Measurements from ENCODE around the gene MAP4K3. TPM values are rescaled to one million over a fixed set of nuclear protein-coding genes. Genes with fewer than 3 reads are reported as not detected.

Gene MAP4K3
- total RNA-seq, 4 donors from 2014 or later = 39.6 to 72.5 (median 53.8) TPM

GRCh38 chr2:39475006-39475405 lies 37.9 kb upstream of the MAP4K3 start:
- Histone ChIP-seq H3K36me3 (peaks cover 0 to 28% (median 9%) of the 10 kb centered on the region in 4 donors), H3K9me3 (no peaks in the 10 kb centered on the region), H3K27me3 (no peaks in the 10 kb centered on the region), H3K4me1 (peaks cover 4 to 7% (median 6%) of the 10 kb centered on the region in 4 donors), H3K4me3 (no peak overlapping the region), H3K27ac (replicated peaks in 1 of 4) (no peak overlapping the region)
- TF ChIP-seq CTCF (IDR thresholded peaks at IDR 0.05) (no peak), POLR2A (IDR thresholded peaks at IDR 0.05; ENCODE audit: low read depth) (no peak), EP300 (IDR thresholded peaks at IDR 0.05) (no peak), POLR2AphosphoS5 (IDR thresholded peaks at IDR 0.05) (no peak)
- intact Hi-C loops (cut with DNase I) = no loop called here
- DNase-seq (ENCODE audit: extremely low spot score) = no peak
- 92% methylated on average over 4 of the region's 4 CpGs for WGBS

- Histone ChIP-seq H3K36me3 (peaks cover 0 to 9% (median 0%) of the 10 kb centered on the region in 4 donors), H3K4me1 (peaks cover 32 to 35% (median 34%) of the 10 kb centered on the region in 4 donors), H3K27me3 (no peaks in the 10 kb centered on the region), H3K9me3 (no peaks in the 10 kb centered on the region), H3K27ac (replicated peaks in 1 of 4) (peak overlapping the region in 1 of 4 donors; percentile 8), H3K4me3 (no peak overlapping the region)
- TF ChIP-seq EP300 (IDR thresholded peaks at IDR 0.05) = no peak
- TF ChIP-seq POLR2AphosphoS5 (IDR thresholded peaks at IDR 0.05) = no peak
- no peak for TF ChIP-seq CTCF (IDR thresholded peaks at IDR 0.05)
- TF ChIP-seq POLR2A (IDR thresholded peaks at IDR 0.05; ENCODE audit: low read depth) = no peak
- intact Hi-C loops (cut with DNase I) = no loop called here
- 86% methylated on average over 3 of the region's 3 CpGs for WGBS
- DNase-seq (ENCODE audit: extremely low spot score) = no peak
These were observed 33.5 kb upstream of the MAP4K3 start for GRCh38 chr2:39470580-39470979.

GRCh38 chr2:39469807-39470206 lies 32.7 kb upstream of the MAP4K3 start:
- DNase-seq (ENCODE audit: extremely low spot score) = no peak
- TF ChIP-seq CTCF (IDR thresholded peaks at IDR 0.05) (no peak), POLR2AphosphoS5 (IDR thresholded peaks at IDR 0.05) (no peak), EP300 (IDR thresholded peaks at IDR 0.05) (no peak), POLR2A (IDR thresholded peaks at IDR 0.05; ENCODE audit: low read depth) (no peak)
- Histone ChIP-seq H3K27me3 (no peaks in the 10 kb centered on the region), H3K36me3 (peaks cover 0 to 6% (median 0%) of the 10 kb centered on the region in 4 donors), H3K4me1 (peaks cover 32 to 35% (median 34%) of the 10 kb centered on the region in 4 donors), H3K27ac (replicated peaks in 1 of 4) (peak overlapping the region; percentile 63 to 77 (median 70)), H3K9me3 (no peaks in the 10 kb centered on the region), H3K4me3 (no peak overlapping the region)
- 13% methylated on average over 3 of the region's 3 CpGs for WGBS
- intact Hi-C loops (cut with DNase I) = no loop called here

GRCh38 chr2:39468579-39469451 lies 31.7 kb upstream of the MAP4K3 start:
- Histone ChIP-seq H3K9me3 (no peaks in the 10 kb centered on the region), H3K36me3 (peaks cover 0 to 3% (median 0%) of the 10 kb centered on the region in 4 donors), H3K27ac (replicated peaks in 1 of 4) (peak overlapping the region; percentile 63 to 77 (median 70)), H3K4me1 (peaks cover 32 to 35% (median 34%) of the 10 kb centered on the region in 4 donors), H3K4me3 (no peak overlapping the region), H3K27me3 (no peaks in the 10 kb centered on the region)
- TF ChIP-seq POLR2A (IDR thresholded peaks at IDR 0.05; ENCODE audit: low read depth) = no peak
- TF ChIP-seq POLR2AphosphoS5 (IDR thresholded peaks at IDR 0.05) = peak in 1 of 2 donors; percentile 24
- WGBS = 72% methylated on average over 4 of the region's 4 CpGs
- no peak for DNase-seq (ENCODE audit: extremely low spot score)
- intact Hi-C loops (cut with DNase I) = no loop called here

- TF ChIP-seq CTCF (IDR thresholded peaks at IDR 0.05) = no peak
- TF ChIP-seq POLR2AphosphoS5 (IDR thresholded peaks at IDR 0.05) = no peak
- no peak for TF ChIP-seq POLR2A (IDR thresholded peaks at IDR 0.05; ENCODE audit: low read depth)
- TF ChIP-seq EP300 (IDR thresholded peaks at IDR 0.05) = no peak
- Histone ChIP-seq H3K36me3 (no peaks in the 10 kb centered on the region), H3K27me3 (no peaks in the 10 kb centered on the region), H3K4me1 (peaks cover 32 to 35% (median 34%) of the 10 kb centered on the region in 4 donors), H3K27ac (replicated peaks in 1 of 4) (no peak overlapping the region), H3K9me3 (no peaks in the 10 kb centered on the region), H3K4me3 (no peak overlapping the region)
- intact Hi-C loops (cut with DNase I) = no loop called here
- no peak for DNase-seq (ENCODE audit: extremely low spot score)
- 95% methylated on average over 6 of the region's 6 CpGs for WGBS
These were observed 29.2 kb upstream of the MAP4K3 start for GRCh38 chr2:39466311-39466710.

Data from esophagus muscularis mucosa (tissue), 4 donors.